NCI-H2227 (cell line): Measurements from ENCODE around the gene CRYGA.
"Not testable (repeated sequence)": the region's sequence is repeated elsewhere in the genome, so short reads cannot be mapped to it uniquely, and the experiment has no call there.

ENCODE experiments used
- DNase-seq: peaks from one replicate; lab custom pipeline; 2025; ENCODE audit not compliant: unreplicated experiment; lab: John Stamatoyannopoulos, UW

Gene CRYGA

GRCh38 chr2:208164951-208165755 is 1.8 kb upstream of the CRYGA start:
- DNase-seq: no peak

GRCh38 chr2:208156439-208156838 is 7.0 kb downstream of the CRYGA start:
- DNase-seq: no peak

GRCh38 chr2:208153156-208153555 is 10.2 kb downstream of the CRYGA start:
- no peak for DNase-seq

GRCh38 chr2:208150956-208151355 is 12.4 kb downstream of the CRYGA start:
- no peak for DNase-seq

- no peak for DNase-seq
Observed at GRCh38 chr2:208150094-208150493, 13.3 kb downstream of the CRYGA start.

GRCh38 chr2:208148803-208149202 is 14.6 kb downstream of the CRYGA start:
- DNase-seq: peak; percentile 18

- no peak for DNase-seq
Observed at GRCh38 chr2:208147759-208148158, 15.6 kb downstream of the CRYGA start.

GRCh38 chr2:208147008-208147407 is 16.4 kb downstream of the CRYGA start:
- DNase-seq: no peak

- no peak for DNase-seq
Observed at GRCh38 chr2:208146006-208146405, 17.4 kb downstream of the CRYGA start, which contains the start of gene CRYGB. Gene CRYGB (minus strand): TSS chr2:208146158. CDS start chr2:208146120, 38 bp downstream.

- DNase-seq: no peak
Observed at GRCh38 chr2:208142925-208143799, 20.2 kb downstream of the CRYGA start.

GRCh38 chr2:208142240-208142924 is 21.0 kb downstream of the CRYGA start:
- DNase-seq: peak; percentile 96

GRCh38 chr2:208139447-208139846 is 23.9 kb downstream of the CRYGA start:
- DNase-seq: no peak

GRCh38 chr2:208138334-208138733 is 25.1 kb downstream of the CRYGA start:
- DNase-seq: not testable (repeated sequence)

- no peak for DNase-seq
Observed at GRCh38 chr2:208136716-208137094, 26.7 kb downstream of the CRYGA start.

GRCh38 chr2:208135794-208136715 is 27.3 kb downstream of the CRYGA start:
- no peak for DNase-seq

GRCh38 chr2:208134928-208135586 is 28.3 kb downstream of the CRYGA start:
- DNase-seq: no peak

GRCh38 chr2:208130712-208131110 is 32.7 kb downstream of the CRYGA start:
- DNase-seq: no peak

- DNase-seq: no peak
Observed at GRCh38 chr2:208129744-208130711, 33.4 kb downstream of the CRYGA start, which contains the start of gene CRYGC. Gene CRYGC (minus strand): TSS chr2:208129828. CDS start chr2:208129792, 36 bp downstream.
